K562 (cell line): ENCODE data around the gene RASSF10. TPM values are rescaled to one million over a fixed set of nuclear protein-coding genes. Genes with fewer than 3 reads are reported as not detected.

Experiments
- ATF1 ChIP-seq, 2 experiments: fragments of 450-650 bp in 1 of 2; IDR thresholded peaks; 2 replicates each; pipeline ENCODE4 v1.6.1; 2016; ENCODE audit warnings: missing compliant biosample characterization in 1 of 2, missing genetic modification characterization in 1 of 2
- C11orf30 ChIP-seq: fragments of 450-650 bp; IDR thresholded peaks from 2 replicates; pipeline ENCODE4 v1.6.1; 2016; ENCODE audit warnings: low read depth, mild to moderate bottlenecking
- FOXP4 ChIP-seq: sonication (generic); formaldehyde crosslinking; IDR thresholded peaks from 2 replicates; pipeline ENCODE4 v1.8.0; 2022; ENCODE audit warnings: mild to moderate bottlenecking, missing genetic modification reagents, borderline replicate concordance
- GABPB2 ChIP-seq: fragments of 250-450 bp; sonication (Bioruptor Pico); conservative IDR thresholded peaks from 2 replicates; pipeline ENCODE4 v1.5.1; 2021; ENCODE audit warnings: mild to moderate bottlenecking
- HDAC6 ChIP-seq: IDR thresholded peaks from 2 replicates; pipeline ENCODE4 v1.6.1; 2012; ENCODE audit warnings: low read depth, mild to moderate bottlenecking, control low read depth, inconsistent platforms, low read length, moderate library complexity
- HLTF ChIP-seq: fragments of 450-650 bp; IDR thresholded peaks from 2 replicates; pipeline ENCODE4 v1.6.1; 2016
- HOXB6 ChIP-seq: fragments of 250-450 bp; sonication (Bioruptor Pico); IDR thresholded peaks from 2 replicates; pipeline ENCODE4 v1.5.1; 2022; ENCODE audit warnings: mild to moderate bottlenecking, borderline replicate concordance
- ILF3 ChIP-seq: fragments of 450-650 bp; IDR thresholded peaks from 2 replicates; pipeline ENCODE4 v1.6.1; 2018; ENCODE audit warnings: antibody characterized with exemption, mild to moderate bottlenecking, moderate library complexity, borderline replicate concordance
- RAD21 ChIP-seq, 2 experiments: fragments of 250-450 bp in 1 of 2; fragments of 450-650 bp in 1 of 2; sonication (Bioruptor Pico) in 1 of 2; formaldehyde crosslinking in 1 of 2; IDR thresholded peaks in 1 of 2; conservative IDR thresholded peaks in 1 of 2; 2 replicates each; pipeline versions ENCODE4 v1.4.0 to v1.8.0; 2020 to 2022; ENCODE audit warnings: mild to moderate bottlenecking in 2 of 2, moderate library complexity in 1 of 2
- SMARCA4 ChIP-seq: fragments of 450-650 bp; IDR thresholded peaks from 2 replicates; pipeline ENCODE4 v1.6.1; 2016
- STAT6 ChIP-seq: sonication (generic); formaldehyde crosslinking; IDR thresholded peaks from 2 replicates; pipeline ENCODE4 v1.8.1; 2023; ENCODE audit warnings: mild to moderate bottlenecking, missing genetic modification reagents
- ZBTB9 ChIP-seq: fragments of 450-650 bp; formaldehyde crosslinking; IDR thresholded peaks from 2 replicates; pipeline ENCODE4 v1.4.0; 2020; ENCODE audit warnings: mild to moderate bottlenecking, moderate library complexity
- ZNF318 ChIP-seq, 2 experiments: fragments of 450-650 bp; IDR thresholded peaks; 2 replicates each; pipeline ENCODE4 v1.6.1; 2016; ENCODE audit warnings: mild to moderate bottlenecking in 2 of 2, borderline replicate concordance in 1 of 2, low read depth in 1 of 2, moderate library complexity in 1 of 2
- polyA plus RNA-seq, 8 experiments: library from polyadenylated mRNA; depleted of rRNA in 4 of 8; stranded (reverse) in 5 of 8; unstranded in 3 of 8; fragments of >200 nt; fragmentation: Nextera tagmentation in 2 of 8; fragmentation: Illumina TruSeq in 1 of 8; extraction: Ambion mirVana in 2 of 8; extraction: Trizol in 1 of 8; gene quantifications; 2 replicates each; pipeline versions ENCODE4 v1.2.1 to v1.2.3, GENCODE V29; 2011 to 2014; ENCODE audit warnings: inconsistent platforms in 1 of 8, missing spikeins in 1 of 8
- total RNA-seq, 7 experiments: library from RNA; depleted of rRNA in 6 of 7; stranded (reverse); fragments of >200 nt in 6 of 7; fragmentation: Illumina TruSeq in 2 of 7; extraction: Trizol in 2 of 7; gene quantifications; 2 replicates each; pipeline versions ENCODE4 v1.2.1 to v1.2.3, GENCODE V29; 2011 to 2021; ENCODE audit warnings: low replicate concordance in 1 of 7

RASSF10 gene
- total and polyA plus RNA-seq, 9 of the 15 experiments (the other 6 are each of a cell fraction or from before 2014, with no cell fraction given) = not detected

- TF ChIP-seq STAT6 (CRISPR knock-in tag) (no peak), HLTF (no peak), HDAC6 (no peak), HOXB6 (CRISPR knock-in tag) (no peak), FOXP4 (no peak), GABPB2 (CRISPR knock-in tag) (no peak), ZNF318 (IDR thresholded peaks at IDR 0.05; ENCODE audit: borderline replicate concordance in 1 of 2, low read depth in 1 of 2) (no peak), SMARCA4 (no peak), ILF3 (no peak), C11orf30 (no peak), ZBTB9 (CRISPR knock-in tag) (no peak), ATF1 (CRISPR knock-in tag; IDR thresholded peaks at IDR 0.05) (no peak), ATF1 (tag; IDR thresholded peaks at IDR 0.05) (no peak), RAD21 (CRISPR knock-in tag; conservative IDR thresholded peaks at IDR 0.05 in 1 of 2, IDR thresholded peaks at IDR 0.05 in 1 of 2) (peak; percentile 32 to 65; a peak in 3 of 4 replicates)
Measured at GRCh38 chr11:13016415-13016814, 7.3 kb downstream of the RASSF10 start (continued).
